AG04450 (cell line): Measurements from ENCODE around the gene LCN10. TPM values are rescaled to one million over a fixed set of nuclear protein-coding genes. Genes with fewer than 3 reads are reported as not detected.
"Not testable (repeated sequence)": the region's sequence is repeated elsewhere in the genome, so short reads cannot be mapped to it uniquely, and the experiment has no call there.

Experiments
- CTCF ChIA-PET: fragments of 300-600, 350-600 bp; formaldehyde crosslinking; extraction: SDS; loops from one replicate; lab custom pipeline; 2022; ENCODE audit warnings: antibody characterized with exemption, inconsistent platforms; lab: Charles Lee
- POLR2A ChIA-PET: fragments of 350-600 bp; formaldehyde crosslinking; extraction: SDS; loops from one replicate; lab custom pipeline; 2021; ENCODE audit warnings: antibody characterized with exemption, inconsistent platforms; lab: Yijun Ruan, JAX
- DNase-seq: peaks from one replicate; pipeline ENCODE4 v3.0.0-alpha.2; 2011; ENCODE audit warnings: low read depth, low spot score
- H3K27ac ChIP-seq: one replicate; pipeline ENCODE4 v1.5.1; 2012; ENCODE audit warnings: low read depth, low read length, control low read depth
- H3K27me3 ChIP-seq: one replicate; pipeline ENCODE4 v1.6.0; 2012; ENCODE audit warnings: low read length; ENCODE audit not compliant: control insufficient read depth, insufficient read depth
- H3K4me3 ChIP-seq: 2 replicates; pipeline ENCODE4 v1.5.1; 2011; ENCODE audit warnings: mild to moderate bottlenecking, low read depth, low read length, control low read depth
- H3K9me3 ChIP-seq: 2 replicates; pipeline ENCODE4 v1.5.1; 2012; ENCODE audit warnings: low read length; ENCODE audit not compliant: control insufficient read depth, insufficient read depth
- polyA plus RNA-seq: library from polyadenylated mRNA; depleted of rRNA; stranded (reverse); fragments of >200 nt; gene quantifications from 2 replicates; pipeline ENCODE4 v1.2.3, GENCODE V29; 2011
- TF ChIP-seq, protein P1 (sequence below): IDR thresholded peaks from 2 replicates; pipeline ENCODE4 v1.5.1; 2011; ENCODE audit warnings: low read depth, low read length, control low read depth, inconsistent platforms

LCN10 gene
- polyA plus RNA-seq, 1 experiment = not detected

DNA sequence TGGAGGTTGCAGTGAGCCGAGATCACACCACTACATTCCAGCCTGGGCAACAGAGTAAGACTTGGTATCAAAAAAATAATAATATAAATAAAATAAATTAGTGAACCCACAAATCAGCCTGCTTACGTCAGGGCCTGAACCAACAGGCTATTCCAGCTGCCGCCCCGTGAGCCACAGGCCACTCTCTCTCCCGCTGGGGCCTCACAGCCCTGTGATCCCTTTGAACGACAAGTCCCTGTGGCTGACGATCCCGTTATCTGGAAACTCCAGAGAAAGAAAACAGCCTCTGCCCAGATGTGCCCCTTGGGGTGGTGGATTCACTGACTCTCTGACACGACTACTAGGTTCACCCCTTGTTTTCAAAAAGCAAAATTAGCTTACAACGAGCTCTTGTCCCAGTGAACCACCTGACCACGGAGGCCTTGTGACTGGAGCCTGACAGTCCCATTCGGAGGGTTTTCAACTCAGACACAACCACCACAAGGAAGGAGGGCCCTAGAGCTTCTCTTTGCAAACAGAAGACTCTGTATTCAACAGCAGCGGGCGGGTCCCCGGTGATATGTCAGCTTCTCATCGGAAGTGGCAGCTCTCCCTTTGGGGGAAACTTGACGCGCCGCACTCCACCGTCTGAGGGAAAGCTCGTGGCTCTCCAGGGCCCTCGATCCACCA lies 34.8 kb downstream of the LCN10 start:
- no peak for DNase-seq
- Histone ChIP-seq H3K27ac (no peak overlapping the region), H3K4me3 (no peak overlapping the region), H3K27me3 (peaks cover 6% of the 10 kb centered on the region), H3K9me3 (no peaks in the 10 kb centered on the region; the same call in 1 of the 2 replicates)
- TF ChIP-seq, protein P1, sequence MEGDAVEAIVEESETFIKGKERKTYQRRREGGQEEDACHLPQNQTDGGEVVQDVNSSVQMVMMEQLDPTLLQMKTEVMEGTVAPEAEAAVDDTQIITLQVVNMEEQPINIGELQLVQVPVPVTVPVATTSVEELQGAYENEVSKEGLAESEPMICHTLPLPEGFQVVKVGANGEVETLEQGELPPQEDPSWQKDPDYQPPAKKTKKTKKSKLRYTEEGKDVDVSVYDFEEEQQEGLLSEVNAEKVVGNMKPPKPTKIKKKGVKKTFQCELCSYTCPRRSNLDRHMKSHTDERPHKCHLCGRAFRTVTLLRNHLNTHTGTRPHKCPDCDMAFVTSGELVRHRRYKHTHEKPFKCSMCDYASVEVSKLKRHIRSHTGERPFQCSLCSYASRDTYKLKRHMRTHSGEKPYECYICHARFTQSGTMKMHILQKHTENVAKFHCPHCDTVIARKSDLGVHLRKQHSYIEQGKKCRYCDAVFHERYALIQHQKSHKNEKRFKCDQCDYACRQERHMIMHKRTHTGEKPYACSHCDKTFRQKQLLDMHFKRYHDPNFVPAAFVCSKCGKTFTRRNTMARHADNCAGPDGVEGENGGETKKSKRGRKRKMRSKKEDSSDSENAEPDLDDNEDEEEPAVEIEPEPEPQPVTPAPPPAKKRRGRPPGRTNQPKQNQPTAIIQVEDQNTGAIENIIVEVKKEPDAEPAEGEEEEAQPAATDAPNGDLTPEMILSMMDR = no peak
- POLR2A ChIA-PET = interaction anchor here (0.7 kb wide), 2 partner anchors 13 to 20 kb away, joined by 4 read pairs; no protein-coding TSS in a partner anchor
- CTCF ChIA-PET = no interaction called here

DNA sequence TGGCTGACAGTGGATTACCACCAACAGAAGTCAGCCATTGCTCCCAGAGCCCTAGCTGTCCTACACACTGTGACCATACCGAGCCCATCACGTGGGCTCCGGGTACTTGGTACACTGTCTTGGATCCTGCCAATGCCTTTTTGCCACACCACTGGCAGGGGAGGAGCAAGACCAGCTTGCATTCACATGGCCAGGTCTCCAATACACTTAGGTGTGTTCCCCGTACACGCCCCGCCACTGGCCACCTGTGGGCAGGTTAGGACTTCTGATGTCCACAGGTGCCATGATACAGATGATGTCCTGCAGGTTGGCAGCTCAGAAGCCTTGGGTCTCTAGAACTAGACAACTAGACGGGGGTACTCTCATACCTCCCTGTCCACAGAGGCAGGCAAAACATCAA lies 35.7 kb downstream of the LCN10 start:
- H3K4me3 ChIP-seq = no peak overlapping the region
- DNase-seq = no peak
- POLR2A ChIA-PET = no interaction called here
- no peaks in the 10 kb centered on the region; the same call in 1 of the 2 replicates for H3K9me3 ChIP-seq
- CTCF ChIA-PET = no interaction called here
- TF ChIP-seq, protein P1 = no peak
- no peak overlapping the region for H3K27ac ChIP-seq
- peaks cover 5% of the 10 kb centered on the region for H3K27me3 ChIP-seq

DNA sequence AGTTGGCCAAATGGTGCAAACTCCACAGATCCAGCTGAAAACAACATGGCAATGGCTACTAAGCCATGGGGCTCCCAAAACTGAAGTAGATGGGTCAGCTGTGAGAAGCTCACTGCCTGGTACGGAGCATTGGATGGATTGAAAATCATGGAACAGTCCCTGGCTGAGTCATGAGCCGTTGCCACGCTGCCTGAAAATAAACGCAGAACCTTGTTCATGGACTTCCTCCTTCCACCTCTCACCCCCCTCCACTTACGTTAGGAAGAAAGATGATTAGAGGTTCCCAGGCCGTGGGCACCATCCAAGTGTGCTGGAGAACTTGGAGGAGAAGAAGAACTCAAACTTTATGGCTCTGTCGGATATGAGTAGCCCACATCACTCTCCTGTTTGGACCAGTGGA lies 37.2 kb downstream of the LCN10 start:
- no peak overlapping the region for H3K27ac ChIP-seq
- peaks cover 13% of the 10 kb centered on the region for H3K27me3 ChIP-seq
- TF ChIP-seq, protein P1 = no peak
- ChIA-PET POLR2A (no interaction called here), CTCF (interaction anchor here (0.8 kb wide), 1 partner anchor 34 kb away, joined by 3 read pairs; no protein-coding TSS in a partner anchor)
- no peak overlapping the region for H3K4me3 ChIP-seq
- no peak for DNase-seq
- no peaks in the 10 kb centered on the region for H3K9me3 ChIP-seq

DNA sequence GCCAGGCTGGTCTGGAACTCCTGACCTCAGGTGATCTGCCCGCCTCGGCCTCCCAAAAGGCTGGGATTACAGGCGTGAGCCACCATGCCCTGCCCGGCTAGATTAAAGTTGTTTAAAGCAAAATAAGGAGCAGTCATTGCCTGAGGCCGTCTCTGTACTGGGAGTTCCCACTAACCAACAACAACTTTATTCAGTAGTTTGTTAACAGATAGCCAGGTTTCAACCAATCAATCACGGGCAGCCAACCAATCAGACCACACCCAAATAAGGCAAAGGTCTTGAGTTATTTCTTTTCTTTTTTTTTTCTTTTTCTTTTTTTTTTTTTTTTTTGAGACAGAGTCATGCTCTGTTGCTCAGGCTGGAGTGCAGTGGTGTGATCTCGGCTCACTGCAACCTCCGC lies 38.0 kb downstream of the LCN10 start:
- H3K4me3 ChIP-seq, H3K27ac ChIP-seq, H3K9me3 ChIP-seq, DNase-seq, CTCF ChIA-PET, POLR2A ChIA-PET: not testable (repeated sequence)
- H3K27me3 ChIP-seq = peaks cover 17% of the 10 kb centered on the region

DNA sequence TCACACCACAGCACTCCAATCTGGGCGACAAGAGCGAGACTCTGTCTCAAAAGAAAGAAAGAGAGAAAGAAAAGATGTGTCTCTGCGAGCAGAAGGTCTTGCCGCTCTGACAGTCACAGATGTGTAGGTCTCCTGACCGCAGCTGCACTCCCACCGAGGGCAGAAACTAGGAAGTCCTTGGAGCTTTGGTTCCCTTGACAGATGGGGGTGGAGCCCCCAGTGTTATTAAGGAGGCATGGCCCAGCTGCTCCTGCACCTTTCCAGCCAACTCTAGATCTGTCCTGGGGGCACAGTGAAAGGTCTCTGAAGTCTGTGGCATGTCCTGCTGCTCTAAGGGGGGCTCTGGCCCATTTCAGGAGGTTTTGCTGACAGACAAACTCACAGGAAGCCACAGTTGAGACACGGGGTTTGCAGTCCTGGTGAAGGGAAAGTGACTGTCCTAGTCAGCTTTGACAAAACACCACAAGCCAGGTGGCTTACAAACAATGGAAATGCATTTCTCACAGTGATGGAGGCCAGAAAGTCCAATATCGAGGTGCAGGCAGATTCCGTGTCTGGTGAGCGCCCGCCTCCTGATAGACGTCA lies 39.4 kb downstream of the LCN10 start:
- ChIA-PET CTCF (no interaction called here), POLR2A (no interaction called here)
- Histone ChIP-seq H3K4me3 (no peak overlapping the region), H3K9me3 (no peaks in the 10 kb centered on the region), H3K27ac (no peak overlapping the region), H3K27me3 (peaks cover 17% of the 10 kb centered on the region)
- DNase-seq = no peak
- TF ChIP-seq, protein P1 = no peak
